ENCODE measurements around the gene NUDT21. TPM values are rescaled to one million over a fixed set of nuclear protein-coding genes. Genes with fewer than 3 reads are reported as not detected.
"Not testable (repeated sequence)": the region's sequence is repeated elsewhere in the genome, so short reads cannot be mapped to it uniquely, and the experiment has no call there.

NUDT21 gene
- total RNA-seq, 4 donors from 2014 or later: 26.1 to 43.6 (median 34.2) TPM

- Histone ChIP-seq H3K36me3 (peaks cover 0 to 87% (median 3%) of the 10 kb centered on the region in 3 donors), H3K27ac (no peak overlapping the region), H3K27me3 (no peaks in the 10 kb centered on the region), H3K4me3 (no peak overlapping the region), H3K4me1 (no peaks in the 10 kb centered on the region), H3K9me3 (peaks cover 0 to 9% (median 2%) of the 10 kb centered on the region in 4 donors)
- no peak for DNase-seq
- no peak for TF ChIP-seq POLR2A (IDR thresholded peaks at IDR 0.05)
- TF ChIP-seq, protein P1, sequence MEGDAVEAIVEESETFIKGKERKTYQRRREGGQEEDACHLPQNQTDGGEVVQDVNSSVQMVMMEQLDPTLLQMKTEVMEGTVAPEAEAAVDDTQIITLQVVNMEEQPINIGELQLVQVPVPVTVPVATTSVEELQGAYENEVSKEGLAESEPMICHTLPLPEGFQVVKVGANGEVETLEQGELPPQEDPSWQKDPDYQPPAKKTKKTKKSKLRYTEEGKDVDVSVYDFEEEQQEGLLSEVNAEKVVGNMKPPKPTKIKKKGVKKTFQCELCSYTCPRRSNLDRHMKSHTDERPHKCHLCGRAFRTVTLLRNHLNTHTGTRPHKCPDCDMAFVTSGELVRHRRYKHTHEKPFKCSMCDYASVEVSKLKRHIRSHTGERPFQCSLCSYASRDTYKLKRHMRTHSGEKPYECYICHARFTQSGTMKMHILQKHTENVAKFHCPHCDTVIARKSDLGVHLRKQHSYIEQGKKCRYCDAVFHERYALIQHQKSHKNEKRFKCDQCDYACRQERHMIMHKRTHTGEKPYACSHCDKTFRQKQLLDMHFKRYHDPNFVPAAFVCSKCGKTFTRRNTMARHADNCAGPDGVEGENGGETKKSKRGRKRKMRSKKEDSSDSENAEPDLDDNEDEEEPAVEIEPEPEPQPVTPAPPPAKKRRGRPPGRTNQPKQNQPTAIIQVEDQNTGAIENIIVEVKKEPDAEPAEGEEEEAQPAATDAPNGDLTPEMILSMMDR (IDR thresholded peaks at IDR 0.05): no peak
Measured at GRCh38 chr16:56382901-56383355, 68.2 kb downstream of the NUDT21 start.

DNA sequence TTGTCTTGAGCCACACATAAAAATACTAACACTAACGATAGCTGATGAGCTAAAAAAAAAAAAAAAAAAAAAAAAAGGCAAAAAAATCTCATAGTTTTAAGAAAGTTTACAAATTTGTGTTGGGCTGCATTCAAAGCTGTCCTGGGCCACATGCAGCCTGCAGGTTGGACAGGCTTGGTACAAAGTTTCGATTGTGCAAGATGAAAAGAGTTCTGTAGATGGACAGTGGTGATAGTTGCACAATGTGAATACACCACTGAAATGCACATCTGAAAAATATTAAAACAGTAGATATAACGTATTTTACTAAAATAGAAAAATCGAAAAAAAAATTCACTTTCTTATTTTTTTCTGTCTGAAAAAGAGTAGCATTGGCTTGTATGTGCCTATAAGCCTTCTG is 68.7 kb downstream of the NUDT21 start:
- Histone ChIP-seq H3K36me3 (peaks cover 0 to 82% (median 3%) of the 10 kb centered on the region in 3 donors), H3K27me3 (no peaks in the 10 kb centered on the region), H3K4me1 (no peaks in the 10 kb centered on the region), H3K4me3 (no peak overlapping the region), H3K27ac (no peak overlapping the region), H3K9me3 (peaks cover 0 to 9% (median 2%) of the 10 kb centered on the region in 4 donors)
- no peak for TF ChIP-seq POLR2A (IDR thresholded peaks at IDR 0.05)
- TF ChIP-seq, protein P1 (IDR thresholded peaks at IDR 0.05): no peak
- DNase-seq: no peak

GRCh38 chr16:56380778-56381485 is 70.2 kb downstream of the NUDT21 start:
- H3K4me1 ChIP-seq, H3K27ac ChIP-seq, H3K9me3 ChIP-seq, DNase-seq, H3K4me3 ChIP-seq, H3K27me3 ChIP-seq: not testable (repeated sequence)
- peaks cover 0 to 68% (median 3%) of the 10 kb centered on the region in 3 donors for H3K36me3 ChIP-seq

Other genes with a start within 250 kb of the NUDT21 start
- 100 to 1,000 TPM; 149 to 265 (median 170) TPM for gene AMFR, start 25.8 kb downstream of the NUDT21 start, total RNA-seq
- gene OGFOD1, start 222 bp upstream of the NUDT21 start, total RNA-seq: 10 to 100 TPM; 11.0 to 47.9 (median 18.0) TPM
- 10 to 100 TPM; 22.9 to 66.0 (median 39.6) TPM for gene BBS2, start 68.7 kb upstream of the NUDT21 start, total RNA-seq
- gene MT4, start 113.7 kb upstream of the NUDT21 start, total RNA-seq: not detected
- gene MT3, start 138.2 kb upstream of the NUDT21 start, total RNA-seq: not detected
- gene MT2A, start 157.3 kb upstream of the NUDT21 start, total RNA-seq: 1,000 to 10,000 TPM in 1 of 4 donors, 100 to 1,000 TPM in 1, 10 to 100 TPM in 2; 33.2 to 1,072 (median 216) TPM
- 1,000 to 10,000 TPM in 1 of 4 donors, 100 to 1,000 TPM in 1, 10 to 100 TPM in 2; 53.9 to 2,225 (median 195) TPM for gene MT1E, start 174.4 kb upstream of the NUDT21 start, total RNA-seq
- gene MT1M, start 181.3 kb upstream of the NUDT21 start, total RNA-seq: 100 to 1,000 TPM in 1 of 4 donors, 10 to 100 TPM in 1, 1 to 10 TPM in 2; 3.5 to 252 (median 11.3) TPM
- 100 to 1,000 TPM in 1 of 4 donors, not detected in 3; 102 TPM for gene MT1A, start 187.3 kb upstream of the NUDT21 start, total RNA-seq
- 10 to 100 TPM in 1 of 4 donors, not detected in 3; 39.3 TPM for gene MT1B, start 200.6 kb upstream of the NUDT21 start, total RNA-seq
- 100 to 1,000 TPM in 1 of 4 donors, 10 to 100 TPM in 2, 1 to 10 TPM in 1; 8.0 to 310 (median 44.1) TPM for gene MT1F, start 206.6 kb upstream of the NUDT21 start, total RNA-seq
- 1,000 to 10,000 TPM in 1 of 4 donors, 100 to 1,000 TPM in 2, 10 to 100 TPM in 1; 17.8 to 5,605 (median 130) TPM for gene MT1G, start 216.7 kb upstream of the NUDT21 start, total RNA-seq
- gene MT1H, start 218.5 kb upstream of the NUDT21 start, total RNA-seq: 1,000 to 10,000 TPM in 1 of 4 donors, 10 to 100 TPM in 1, 1 to 10 TPM in 1, not detected in 1; 5.8 to 2,098 (median 30.1) TPM
- 1,000 to 10,000 TPM in 1 of 4 donors, 100 to 1,000 TPM in 3; 121 to 1,155 (median 305) TPM for gene MT1X, start 231.1 kb upstream of the NUDT21 start, total RNA-seq